ENCODE results near the gene HLA-DOA.

DNA sequence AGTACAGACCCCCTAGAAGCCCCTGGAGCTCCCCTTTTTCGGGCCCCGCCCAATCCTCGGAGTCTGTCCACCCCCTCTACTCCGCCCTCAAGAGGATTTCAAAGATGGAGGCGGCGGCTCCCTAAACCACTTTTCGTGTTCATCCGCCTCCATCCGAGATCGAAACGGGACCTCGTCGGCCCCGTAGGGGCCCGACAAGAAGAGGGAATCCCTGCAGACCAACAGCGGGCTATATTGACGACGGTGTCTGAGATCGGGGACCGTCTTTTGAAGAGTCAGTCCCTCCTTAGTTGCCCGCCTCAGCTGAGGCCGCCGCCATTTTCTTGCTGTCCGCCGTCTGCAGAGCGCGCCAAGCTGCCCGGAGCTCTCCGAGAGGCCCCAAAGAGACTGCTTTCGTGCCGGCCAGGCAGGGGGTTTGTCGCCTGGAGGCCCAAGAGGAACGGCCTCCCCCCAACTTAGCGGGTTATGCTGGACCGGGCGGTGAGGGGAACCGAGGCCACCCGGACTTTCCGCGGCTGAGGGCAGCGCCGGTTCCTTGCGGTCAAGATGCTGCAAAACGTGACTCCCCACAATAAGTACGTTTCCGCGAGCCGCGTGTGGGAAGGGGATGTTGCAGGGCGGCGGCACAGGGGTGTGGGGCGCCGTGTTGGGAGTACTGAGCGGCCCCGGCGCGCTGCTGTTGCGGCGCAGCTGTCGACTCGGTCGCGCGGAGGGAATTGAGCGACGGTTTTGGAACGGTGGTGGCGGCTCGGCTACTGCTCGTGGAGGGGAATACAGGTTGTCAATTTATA lies 36.8 kb downstream of the HLA-DOA start:
- TF ChIP-seq GATA2 (IDR thresholded peaks at IDR 0.05; ENCODE audit: low read depth, low read length) (no peak), GATA3 (IDR thresholded peaks at IDR 0.05; ENCODE audit: low read depth, low read length) (no peak)

Measured in SH-SY5Y (cell line).